ENCODE data around the gene CAMTA1.

DNA sequence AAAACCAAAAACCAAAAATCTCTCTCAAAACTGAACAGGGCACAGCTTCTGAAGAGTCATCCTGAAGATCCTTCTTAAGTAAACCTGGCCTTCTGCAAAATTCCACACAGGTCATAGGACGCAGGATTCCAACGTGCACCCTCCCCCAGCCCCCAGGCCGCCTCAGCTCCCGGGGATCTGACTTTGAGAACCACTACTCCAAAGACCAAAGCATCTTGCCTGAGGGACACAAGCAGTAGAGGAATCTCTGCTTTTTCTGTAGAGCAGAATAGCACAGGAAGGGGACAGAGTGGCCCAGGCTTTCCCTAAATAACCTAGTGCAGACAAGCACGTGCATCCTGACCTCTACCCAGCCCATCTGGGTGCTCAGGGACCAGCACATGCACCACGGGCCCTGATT lies 881.0 kb downstream of the CAMTA1 start:
- TF ChIP-seq EZH2 (IDR thresholded peaks at IDR 0.05; ENCODE audit: borderline replicate concordance, low read depth, low read length, poor library complexity, severe bottlenecking): no peak
- TF ChIP-seq, protein P1, sequence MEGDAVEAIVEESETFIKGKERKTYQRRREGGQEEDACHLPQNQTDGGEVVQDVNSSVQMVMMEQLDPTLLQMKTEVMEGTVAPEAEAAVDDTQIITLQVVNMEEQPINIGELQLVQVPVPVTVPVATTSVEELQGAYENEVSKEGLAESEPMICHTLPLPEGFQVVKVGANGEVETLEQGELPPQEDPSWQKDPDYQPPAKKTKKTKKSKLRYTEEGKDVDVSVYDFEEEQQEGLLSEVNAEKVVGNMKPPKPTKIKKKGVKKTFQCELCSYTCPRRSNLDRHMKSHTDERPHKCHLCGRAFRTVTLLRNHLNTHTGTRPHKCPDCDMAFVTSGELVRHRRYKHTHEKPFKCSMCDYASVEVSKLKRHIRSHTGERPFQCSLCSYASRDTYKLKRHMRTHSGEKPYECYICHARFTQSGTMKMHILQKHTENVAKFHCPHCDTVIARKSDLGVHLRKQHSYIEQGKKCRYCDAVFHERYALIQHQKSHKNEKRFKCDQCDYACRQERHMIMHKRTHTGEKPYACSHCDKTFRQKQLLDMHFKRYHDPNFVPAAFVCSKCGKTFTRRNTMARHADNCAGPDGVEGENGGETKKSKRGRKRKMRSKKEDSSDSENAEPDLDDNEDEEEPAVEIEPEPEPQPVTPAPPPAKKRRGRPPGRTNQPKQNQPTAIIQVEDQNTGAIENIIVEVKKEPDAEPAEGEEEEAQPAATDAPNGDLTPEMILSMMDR (conservative IDR thresholded peaks at IDR 0.05; ENCODE audit: low read depth, low read length): no peak

Measured in A673 (cell line).